Measurements from ENCODE around the gene DCLK2.

Gene DCLK2

DNA sequence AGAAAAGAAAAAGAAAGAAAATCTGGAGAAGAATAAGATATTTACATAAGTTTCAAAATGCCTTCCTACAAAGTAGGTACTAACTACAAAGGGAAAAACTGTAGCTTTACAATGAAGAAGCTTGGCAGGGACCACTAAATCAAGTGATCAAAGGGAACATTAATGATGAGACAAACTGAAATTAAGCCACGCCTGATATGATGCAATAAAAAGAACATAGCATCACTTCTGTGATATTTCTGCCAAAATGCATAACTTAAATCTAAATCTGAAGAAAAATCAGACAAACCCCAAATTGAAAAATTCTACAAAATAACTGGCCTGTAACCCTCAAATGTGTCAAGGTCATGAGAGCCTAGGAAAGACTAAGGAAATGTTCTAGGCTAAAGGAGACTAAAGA, 8.9 kb upstream of the DCLK2 start:
- H3K27ac ChIP-seq (ENCODE audit: low read depth, low read length, severe bottlenecking): no peak overlapping the region
- no peak overlapping the region for H3K4me3 ChIP-seq (ENCODE audit: extremely low read depth, insufficient read depth, low read length, poor library complexity, severe bottlenecking)
- no peaks in the 10 kb centered on the region for H3K9me3 ChIP-seq (ENCODE audit: control insufficient read depth, low read length)
- no CpG with 5 or more reads among the region's 1 CpG for WGBS, 2 experiments (ENCODE audit: insufficient coverage in 2 of 2)
- H3K36me3 ChIP-seq (ENCODE audit: control insufficient read depth, insufficient read depth, low read length): no peaks in the 10 kb centered on the region
- H3K4me1 ChIP-seq (ENCODE audit: control insufficient read depth, insufficient read depth, low read length, poor library complexity, severe bottlenecking): no peaks in the 10 kb centered on the region

- H3K4me3 ChIP-seq (ENCODE audit: extremely low read depth, insufficient read depth, low read length, poor library complexity, severe bottlenecking): no peak overlapping the region
- no peaks in the 10 kb centered on the region for H3K36me3 ChIP-seq (ENCODE audit: control insufficient read depth, insufficient read depth, low read length)
- no peaks in the 10 kb centered on the region for H3K9me3 ChIP-seq (ENCODE audit: control insufficient read depth, low read length)
- no CpG with 5 or more reads among the region's 4 CpGs for WGBS, 2 experiments (ENCODE audit: insufficient coverage in 2 of 2)
- H3K4me1 ChIP-seq (ENCODE audit: control insufficient read depth, insufficient read depth, low read length, poor library complexity, severe bottlenecking): no peaks in the 10 kb centered on the region
- H3K27ac ChIP-seq (ENCODE audit: low read depth, low read length, severe bottlenecking): no peak overlapping the region
Measured at GRCh38 chr4:150070464-150071170, 7.6 kb upstream of the DCLK2 start.

DNA sequence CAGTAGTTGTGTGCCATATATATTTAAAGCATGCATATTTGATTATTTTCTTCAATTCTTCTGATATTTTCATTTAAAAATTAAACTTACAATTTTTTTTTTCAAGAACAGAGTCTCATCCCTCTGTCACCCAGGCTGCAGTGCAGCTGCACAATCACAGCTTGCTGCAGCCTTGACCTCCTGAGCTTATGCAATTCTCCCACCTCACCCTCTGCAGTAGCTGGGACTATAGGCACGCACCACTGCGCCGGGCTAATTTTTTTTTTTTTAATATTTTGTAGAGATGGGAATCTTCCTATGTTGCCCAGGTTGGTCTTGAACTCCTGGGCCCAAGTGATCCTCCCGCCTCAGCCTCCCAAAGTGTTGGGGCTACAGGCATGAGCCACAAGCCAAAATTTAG, 5.8 kb upstream of the DCLK2 start:
- no peaks in the 10 kb centered on the region for H3K36me3 ChIP-seq (ENCODE audit: control insufficient read depth, insufficient read depth, low read length)
- 67% methylated on average over 1 of the region's 4 CpGs; no CpG with 5 or more reads in 1 of the 2 experiments for WGBS, 2 experiments (ENCODE audit: insufficient coverage in 2 of 2)
- no peak overlapping the region for H3K4me3 ChIP-seq (ENCODE audit: extremely low read depth, insufficient read depth, low read length, poor library complexity, severe bottlenecking)
- no peaks in the 10 kb centered on the region for H3K4me1 ChIP-seq (ENCODE audit: control insufficient read depth, insufficient read depth, low read length, poor library complexity, severe bottlenecking)
- H3K9me3 ChIP-seq (ENCODE audit: control insufficient read depth, low read length): no peaks in the 10 kb centered on the region
- H3K27ac ChIP-seq (ENCODE audit: low read depth, low read length, severe bottlenecking): no peak overlapping the region

GRCh38 chr4:150072906-150073714, 5.1 kb upstream of the DCLK2 start:
- WGBS, 2 experiments (ENCODE audit: insufficient coverage in 2 of 2): 100% methylated on average over 1 of the region's 2 CpGs; no CpG with 5 or more reads in 1 of the 2 experiments

GRCh38 chr4:150074064-150074463, 4.2 kb upstream of the DCLK2 start:
- H3K4me3 ChIP-seq (ENCODE audit: extremely low read depth, insufficient read depth, low read length, poor library complexity, severe bottlenecking): no peak overlapping the region
- no peaks in the 10 kb centered on the region for H3K4me1 ChIP-seq (ENCODE audit: control insufficient read depth, insufficient read depth, low read length, poor library complexity, severe bottlenecking)
- H3K27ac ChIP-seq (ENCODE audit: low read depth, low read length, severe bottlenecking): no peak overlapping the region
- no peaks in the 10 kb centered on the region for H3K36me3 ChIP-seq (ENCODE audit: control insufficient read depth, insufficient read depth, low read length)
- H3K9me3 ChIP-seq (ENCODE audit: control insufficient read depth, low read length): no peaks in the 10 kb centered on the region
- 67% methylated on average over 1 of the region's 2 CpGs; no CpG with 5 or more reads in 1 of the 2 experiments for WGBS, 2 experiments (ENCODE audit: insufficient coverage in 2 of 2)

More at GRCh38 chr4:150072906-150073714, 5.1 kb upstream of the DCLK2 start:
- H3K4me1 ChIP-seq (ENCODE audit: control insufficient read depth, insufficient read depth, low read length, poor library complexity, severe bottlenecking): no peaks in the 10 kb centered on the region
- no peaks in the 10 kb centered on the region for H3K9me3 ChIP-seq (ENCODE audit: control insufficient read depth, low read length)
- H3K36me3 ChIP-seq (ENCODE audit: control insufficient read depth, insufficient read depth, low read length): no peaks in the 10 kb centered on the region
- no peak overlapping the region for H3K27ac ChIP-seq (ENCODE audit: low read depth, low read length, severe bottlenecking)
- no peak overlapping the region for H3K4me3 ChIP-seq (ENCODE audit: extremely low read depth, insufficient read depth, low read length, poor library complexity, severe bottlenecking)

DNA sequence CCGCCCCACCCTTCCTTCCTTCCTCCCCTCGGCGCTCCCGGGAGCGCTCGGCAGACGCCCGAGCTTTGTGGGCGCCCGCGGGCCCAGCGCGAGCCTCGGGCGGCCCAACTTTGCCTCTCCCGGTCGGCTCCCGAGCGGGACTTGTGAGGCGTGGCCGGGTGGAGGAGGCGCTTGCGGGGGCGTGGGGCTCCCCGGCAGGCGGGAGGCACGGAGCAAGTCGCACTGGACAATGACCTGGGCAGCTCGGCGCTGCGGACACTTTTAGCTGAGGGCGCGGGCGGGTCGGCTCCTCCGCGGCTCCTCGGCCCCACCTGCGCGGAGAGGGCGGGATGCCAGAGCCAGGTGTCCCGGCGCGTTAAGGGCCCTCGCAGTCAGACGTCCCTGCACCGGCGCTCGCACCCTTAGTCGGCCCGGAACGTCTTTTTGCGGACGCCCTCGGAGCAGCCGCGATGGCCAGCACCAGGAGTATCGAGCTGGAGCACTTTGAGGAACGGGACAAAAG, 385 bp downstream of the DCLK2 start:
- H3K36me3 ChIP-seq (ENCODE audit: control insufficient read depth, insufficient read depth, low read length): no peaks in the 10 kb centered on the region
- no peaks in the 10 kb centered on the region for H3K9me3 ChIP-seq (ENCODE audit: control insufficient read depth, low read length)
- no peak overlapping the region for H3K27ac ChIP-seq (ENCODE audit: low read depth, low read length, severe bottlenecking)
- H3K4me1 ChIP-seq (ENCODE audit: control insufficient read depth, insufficient read depth, low read length, poor library complexity, severe bottlenecking): no peaks in the 10 kb centered on the region
- H3K4me3 ChIP-seq (ENCODE audit: extremely low read depth, insufficient read depth, low read length, poor library complexity, severe bottlenecking): peak overlapping the region; percentile 49
- WGBS, 2 experiments (ENCODE audit: insufficient coverage in 2 of 2): 1% methylated on average over 45 to 55 of the region's 59 CpGs

GRCh38 chr4:150079081-150079581, 886 bp downstream of the DCLK2 start:
- Histone ChIP-seq H3K9me3 (ENCODE audit: control insufficient read depth, low read length) (no peaks in the 10 kb centered on the region), H3K4me1 (ENCODE audit: control insufficient read depth, insufficient read depth, low read length, poor library complexity, severe bottlenecking) (no peaks in the 10 kb centered on the region), H3K27ac (ENCODE audit: low read depth, low read length, severe bottlenecking) (no peak overlapping the region), H3K4me3 (ENCODE audit: extremely low read depth, insufficient read depth, low read length, poor library complexity, severe bottlenecking) (peak overlapping the region; percentile 49), H3K36me3 (ENCODE audit: control insufficient read depth, insufficient read depth, low read length) (no peaks in the 10 kb centered on the region)
- WGBS, 2 experiments (ENCODE audit: insufficient coverage in 2 of 2): 2 to 5% methylated on average over 28 to 38 of the region's 47 CpGs

DNA sequence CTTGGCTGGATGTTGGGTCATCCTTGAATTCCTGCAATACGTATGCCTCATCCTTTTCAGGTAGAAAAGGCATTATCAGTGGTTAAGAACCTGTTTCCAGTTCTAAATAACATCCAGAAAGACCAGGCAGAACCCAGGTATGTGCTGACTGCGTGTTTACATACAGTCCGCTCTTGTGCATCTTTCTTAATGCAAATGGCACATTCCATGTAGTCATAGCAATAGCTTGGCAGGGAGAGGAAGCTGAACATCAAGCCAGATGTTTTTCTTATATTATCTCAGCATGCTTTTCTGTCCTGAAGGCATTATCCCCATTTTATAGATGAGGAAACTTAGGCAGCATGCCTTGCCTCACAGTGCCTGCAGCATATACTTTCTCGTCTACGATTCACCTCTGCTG, 2.1 kb downstream of the DCLK2 start:
- 80 to 91% methylated on average over 4 to 5 of the region's 5 CpGs for WGBS, 2 experiments (ENCODE audit: insufficient coverage in 2 of 2)
- Histone ChIP-seq H3K4me3 (ENCODE audit: extremely low read depth, insufficient read depth, low read length, poor library complexity, severe bottlenecking) (no peak overlapping the region), H3K27ac (ENCODE audit: low read depth, low read length, severe bottlenecking) (no peak overlapping the region), H3K9me3 (ENCODE audit: control insufficient read depth, low read length) (no peaks in the 10 kb centered on the region), H3K4me1 (ENCODE audit: control insufficient read depth, insufficient read depth, low read length, poor library complexity, severe bottlenecking) (no peaks in the 10 kb centered on the region), H3K36me3 (ENCODE audit: control insufficient read depth, insufficient read depth, low read length) (no peaks in the 10 kb centered on the region)

- no peaks in the 10 kb centered on the region for H3K9me3 ChIP-seq (ENCODE audit: control insufficient read depth, low read length)
- no peaks in the 10 kb centered on the region for H3K36me3 ChIP-seq (ENCODE audit: control insufficient read depth, insufficient read depth, low read length)
- H3K4me3 ChIP-seq (ENCODE audit: extremely low read depth, insufficient read depth, low read length, poor library complexity, severe bottlenecking): no peak overlapping the region
- WGBS, 2 experiments (ENCODE audit: insufficient coverage in 2 of 2): no CpG with 5 or more reads among the region's 1 CpG
- H3K4me1 ChIP-seq (ENCODE audit: control insufficient read depth, insufficient read depth, low read length, poor library complexity, severe bottlenecking): no peaks in the 10 kb centered on the region
- no peak overlapping the region for H3K27ac ChIP-seq (ENCODE audit: low read depth, low read length, severe bottlenecking)
Measured at GRCh38 chr4:150080875-150081274, 2.6 kb downstream of the DCLK2 start.

DNA sequence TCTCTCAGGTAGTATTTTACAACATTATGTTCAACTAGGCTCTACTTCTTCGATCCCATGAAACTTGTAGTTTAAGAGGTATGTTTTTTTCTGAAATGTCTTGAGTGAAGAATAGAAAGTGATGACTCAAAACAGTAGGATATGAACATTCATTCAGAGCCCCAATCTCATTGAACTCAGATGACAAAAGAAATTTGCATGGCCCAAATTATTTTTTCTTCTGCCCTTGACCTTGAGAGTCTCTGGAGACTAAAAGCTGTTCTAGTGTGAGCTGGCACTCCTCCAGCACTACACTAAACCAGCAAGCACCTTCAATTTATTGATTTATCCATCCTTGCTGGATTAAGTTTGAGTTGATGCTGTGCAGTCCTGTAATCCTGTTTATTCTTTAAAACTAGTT, 4.0 kb downstream of the DCLK2 start:
- Histone ChIP-seq H3K4me3 (ENCODE audit: extremely low read depth, insufficient read depth, low read length, poor library complexity, severe bottlenecking) (no peak overlapping the region), H3K27ac (ENCODE audit: low read depth, low read length, severe bottlenecking) (no peak overlapping the region), H3K36me3 (ENCODE audit: control insufficient read depth, insufficient read depth, low read length) (no peaks in the 10 kb centered on the region), H3K4me1 (ENCODE audit: control insufficient read depth, insufficient read depth, low read length, poor library complexity, severe bottlenecking) (no peaks in the 10 kb centered on the region), H3K9me3 (ENCODE audit: control insufficient read depth, low read length) (no peaks in the 10 kb centered on the region)
- no CpG with 5 or more reads among the region's 1 CpG for WGBS, 2 experiments (ENCODE audit: insufficient coverage in 2 of 2)

Measured in mesodermal cell (in vitro differentiated cells).